Measurements from ENCODE around the gene LUZP2. TPM values are rescaled to one million over a fixed set of nuclear protein-coding genes. Genes with fewer than 3 reads are reported as not detected.

LUZP2 gene
- not detected in 2 replicates for total RNA-seq

GRCh38 chr11:24496736-24497725 is at the start of gene LUZP2:
Gene LUZP2, plus strand, starts transcription at chr11:24497053.
- intact Hi-C loops (cut with micrococcal nuclease) = no loop called here

DNA sequence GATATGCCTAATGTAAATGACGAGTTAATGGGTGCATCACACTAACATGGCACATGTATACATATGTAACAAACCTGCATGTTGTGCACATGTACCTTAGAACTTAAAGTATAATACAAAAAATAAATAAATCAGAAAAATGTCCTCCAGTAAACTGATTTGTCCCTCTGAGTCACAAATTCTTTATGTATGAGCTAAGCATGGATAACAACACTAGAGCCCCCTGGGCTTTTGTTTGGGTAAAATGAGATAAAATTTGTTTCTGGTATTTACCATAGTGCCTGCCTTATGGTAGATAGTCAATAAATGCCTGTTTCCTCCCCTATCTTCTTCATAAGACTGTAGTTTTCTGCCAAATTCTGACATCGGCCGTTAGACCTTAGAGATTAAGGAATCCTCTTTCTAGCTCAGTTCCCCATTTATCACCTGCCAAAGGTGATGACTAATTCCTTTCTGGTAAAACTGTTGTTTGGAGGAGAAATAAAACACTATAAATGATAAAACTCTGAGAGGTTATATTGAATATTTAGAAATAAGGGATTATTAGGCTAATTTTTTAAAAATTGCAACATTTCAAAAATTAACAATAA is 43.6 kb upstream of the LUZP2 start:
- intact Hi-C loops (cut with micrococcal nuclease) = no loop called here

DNA sequence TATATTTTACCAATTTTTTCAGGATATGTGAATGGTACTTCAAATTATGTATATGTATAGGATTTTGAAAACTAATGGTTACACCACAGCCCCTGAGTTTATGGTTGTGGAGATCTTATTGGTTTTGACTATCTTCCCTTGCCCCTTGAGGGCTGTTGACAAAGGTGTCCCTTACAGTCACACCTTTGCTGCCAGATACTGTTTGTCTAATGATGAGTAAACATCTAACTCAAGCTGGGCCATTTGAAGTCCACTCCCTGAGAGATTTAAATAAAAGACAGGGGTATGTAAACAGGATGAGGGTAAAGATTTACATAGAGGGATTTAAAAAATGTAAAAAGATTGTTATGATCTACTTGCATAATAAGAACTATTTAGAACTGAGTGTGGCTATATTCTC is 38.9 kb upstream of the LUZP2 start:
- intact Hi-C loops (cut with micrococcal nuclease) = no loop called here

- intact Hi-C loops (cut with micrococcal nuclease) = no loop called here
Observed at GRCh38 chr11:24470431-24470830, 26.4 kb upstream of the LUZP2 start.

GRCh38 chr11:24471084-24471483 is 25.8 kb upstream of the LUZP2 start:
- intact Hi-C loops (cut with micrococcal nuclease) = no loop called here

GRCh38 chr11:24478718-24479117 is 18.1 kb upstream of the LUZP2 start:
- intact Hi-C loops (cut with micrococcal nuclease) = no loop called here

- intact Hi-C loops (cut with micrococcal nuclease) = no loop called here
Observed at GRCh38 chr11:24489477-24489876, 7.4 kb upstream of the LUZP2 start.

DNA sequence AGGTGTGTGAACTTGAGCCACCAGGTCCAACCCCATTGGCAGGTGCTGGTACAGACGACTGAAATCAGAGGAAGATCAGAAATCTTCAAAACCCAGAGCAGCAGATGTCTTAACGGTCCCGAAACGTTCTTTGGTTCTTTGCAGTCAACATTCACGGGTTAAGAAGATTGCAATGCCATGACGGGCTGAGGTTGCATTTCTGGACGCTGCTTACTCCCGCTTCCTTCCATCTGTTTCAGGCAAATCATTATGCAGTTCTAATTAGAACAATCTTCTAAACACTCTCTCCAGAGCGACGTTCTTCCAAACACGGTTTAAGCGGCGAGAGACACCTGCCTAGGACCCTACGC is 492 bp upstream of the LUZP2 start:
- intact Hi-C loops (cut with micrococcal nuclease) = no loop called here

DNA sequence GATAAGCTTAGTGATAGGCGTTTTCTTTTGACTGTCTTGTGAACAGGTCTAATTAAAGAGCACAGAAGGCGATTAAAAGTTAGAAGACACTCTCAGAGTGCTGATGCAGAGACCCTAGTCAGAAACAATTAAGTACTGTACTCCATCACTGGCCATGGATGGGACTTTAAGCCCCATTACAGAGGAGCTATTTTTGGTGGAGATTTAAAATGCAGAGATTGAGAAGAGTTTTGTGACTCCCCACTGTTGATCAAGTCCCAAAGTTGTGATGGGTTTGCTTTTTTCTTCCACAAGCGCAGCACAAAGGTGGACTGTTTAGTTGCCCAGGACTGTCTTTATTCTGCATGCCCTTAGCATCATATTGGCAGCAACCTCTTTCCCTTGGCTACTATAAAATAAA is 978 bp downstream of the LUZP2 start:
- intact Hi-C loops (cut with micrococcal nuclease) = no loop called here

- intact Hi-C loops (cut with micrococcal nuclease) = no loop called here
Observed at GRCh38 chr11:24502425-24502824, 5.6 kb downstream of the LUZP2 start.

- intact Hi-C loops (cut with micrococcal nuclease) = no loop called here
Observed at GRCh38 chr11:24509114-24509513, 12.3 kb downstream of the LUZP2 start.

DNA sequence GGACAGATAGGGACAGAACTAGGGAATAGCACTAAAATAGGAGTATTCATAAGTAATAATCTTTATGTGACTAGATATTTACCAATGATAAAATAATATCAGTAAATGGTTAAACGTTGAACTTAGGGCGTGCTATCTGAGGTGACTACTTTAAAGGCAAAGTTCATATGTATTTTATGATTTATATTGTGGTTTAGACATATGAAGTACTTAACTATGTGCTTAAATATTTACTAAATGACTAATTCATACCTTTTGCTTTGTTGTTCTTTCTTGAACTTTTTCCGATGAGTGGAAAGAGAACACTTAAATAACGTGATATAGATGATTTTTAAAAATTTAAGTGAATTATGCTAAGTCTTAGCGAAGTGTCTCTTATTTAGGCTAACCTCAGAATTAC is 14.7 kb downstream of the LUZP2 start:
- intact Hi-C loops (cut with micrococcal nuclease) = no loop called here

DNA sequence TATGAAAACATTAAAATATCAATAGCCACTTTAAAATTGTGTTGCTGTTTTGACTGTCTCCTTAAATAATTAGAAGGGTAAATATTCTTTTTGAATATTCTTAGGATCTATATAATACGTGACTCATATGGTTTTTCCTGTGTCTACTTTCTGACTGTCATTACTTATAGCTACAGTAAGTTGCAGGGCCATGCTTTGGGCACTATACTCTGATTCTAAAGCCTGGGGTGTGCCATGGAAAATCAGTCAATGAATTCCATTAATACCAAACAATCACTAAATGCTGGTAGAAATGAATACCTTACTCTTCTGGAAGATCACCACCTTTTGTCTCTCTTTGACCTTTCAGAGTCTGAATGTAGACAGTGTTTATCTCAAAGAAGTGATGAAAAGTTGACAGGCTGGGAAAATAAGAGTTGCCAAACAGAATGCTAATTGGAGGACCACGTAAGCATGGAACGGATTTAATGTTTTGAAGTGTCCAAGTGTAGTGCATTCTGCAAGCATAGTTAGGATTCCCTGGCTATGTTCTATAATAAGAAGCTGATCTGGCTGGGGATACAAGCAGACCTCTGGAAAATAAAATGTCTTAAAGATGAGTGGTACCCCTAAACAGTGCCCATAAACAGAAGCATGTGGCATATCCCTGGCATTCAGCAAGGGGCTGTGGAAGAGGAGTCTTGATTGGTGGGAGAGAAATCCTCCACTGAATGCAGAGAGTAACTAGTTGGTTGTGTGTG is 16.8 kb downstream of the LUZP2 start:
- intact Hi-C loops (cut with micrococcal nuclease) = no loop called here

GRCh38 chr11:24514219-24514594 is 17.4 kb downstream of the LUZP2 start:
- intact Hi-C loops (cut with micrococcal nuclease) = no loop called here

DNA sequence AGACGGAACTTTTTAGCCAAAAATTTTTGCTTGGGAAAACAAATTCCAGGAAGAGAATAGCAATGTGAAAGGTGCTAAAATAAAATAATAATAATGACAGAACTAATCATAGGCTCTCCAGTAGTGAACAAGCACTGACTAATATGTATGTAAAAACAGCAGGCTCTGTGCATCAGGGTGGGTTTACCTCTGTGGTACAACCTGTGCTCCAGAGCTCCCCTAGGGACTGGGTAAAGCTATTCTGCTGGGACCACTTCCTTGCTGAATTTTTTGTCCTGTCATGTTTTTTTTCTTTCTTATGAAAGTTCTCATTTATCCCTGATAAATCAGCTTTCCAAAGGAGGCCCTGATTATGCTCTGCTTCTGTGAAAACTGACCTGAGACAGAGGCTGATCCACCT is 18.8 kb downstream of the LUZP2 start:
- intact Hi-C loops (cut with micrococcal nuclease) = no loop called here

- intact Hi-C loops (cut with micrococcal nuclease) = no loop called here
Observed at GRCh38 chr11:24516638-24517037, 19.8 kb downstream of the LUZP2 start.

DNA sequence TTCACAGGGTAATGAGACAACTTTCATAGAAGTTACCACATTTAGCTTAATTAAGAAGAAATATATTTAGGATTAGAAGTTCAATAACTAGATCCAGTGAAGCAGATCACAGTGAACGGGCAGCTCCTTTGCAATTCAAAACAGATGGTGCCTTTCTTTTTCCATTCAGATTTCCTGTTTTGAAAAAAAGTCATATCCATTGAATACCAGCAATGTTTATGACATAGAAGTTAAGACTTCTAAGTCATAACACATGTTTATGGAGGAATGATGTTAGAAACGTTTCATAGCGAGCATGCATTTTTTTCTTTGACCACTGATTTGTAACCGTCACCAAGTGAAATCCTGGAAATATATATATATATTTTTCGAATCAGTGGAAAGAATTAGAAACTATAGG is 24.7 kb downstream of the LUZP2 start:
- intact Hi-C loops (cut with micrococcal nuclease) = no loop called here

DNA sequence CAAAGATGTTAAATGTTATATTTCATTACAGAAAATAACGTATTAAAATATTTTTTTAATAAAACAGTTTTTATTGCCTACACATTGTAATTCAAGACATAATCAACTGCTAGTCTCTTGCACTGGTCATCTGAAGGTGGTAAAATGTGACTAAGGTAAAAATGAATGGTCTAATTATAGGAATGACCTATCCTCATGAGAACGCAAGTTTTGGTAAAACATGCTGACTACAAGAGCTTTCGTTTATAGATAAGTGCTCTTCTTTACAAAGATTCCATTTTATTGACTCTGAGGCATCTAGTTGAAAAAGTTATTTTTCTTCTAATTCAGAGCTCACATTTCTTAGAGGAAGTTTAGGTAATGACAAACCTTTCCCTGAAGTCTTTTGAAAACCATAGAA is 27.3 kb downstream of the LUZP2 start:
- intact Hi-C loops (cut with micrococcal nuclease) = no loop called here

DNA sequence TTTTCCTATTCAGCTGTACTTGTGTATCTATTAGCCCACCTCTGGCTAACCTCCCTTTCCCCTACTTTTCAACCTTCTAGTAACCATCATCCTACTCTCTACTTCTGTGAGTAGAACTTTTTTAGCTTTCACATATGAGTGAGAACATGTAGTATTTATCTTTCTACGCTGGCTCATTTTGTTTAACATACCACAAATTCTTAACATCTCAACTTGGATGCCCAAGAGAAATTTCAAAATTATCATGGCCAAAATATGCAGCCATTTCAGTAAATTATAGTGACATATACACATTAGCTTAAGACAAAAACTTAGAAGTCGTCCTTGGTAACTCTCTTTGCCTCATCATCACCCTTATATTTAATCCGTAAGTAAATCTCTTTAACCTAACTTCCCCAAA is 34.7 kb downstream of the LUZP2 start:
- intact Hi-C loops (cut with micrococcal nuclease) = no loop called here

GRCh38 chr11:24543771-24544170 is 46.9 kb downstream of the LUZP2 start:
- intact Hi-C loops (cut with micrococcal nuclease) = no loop called here

DNA sequence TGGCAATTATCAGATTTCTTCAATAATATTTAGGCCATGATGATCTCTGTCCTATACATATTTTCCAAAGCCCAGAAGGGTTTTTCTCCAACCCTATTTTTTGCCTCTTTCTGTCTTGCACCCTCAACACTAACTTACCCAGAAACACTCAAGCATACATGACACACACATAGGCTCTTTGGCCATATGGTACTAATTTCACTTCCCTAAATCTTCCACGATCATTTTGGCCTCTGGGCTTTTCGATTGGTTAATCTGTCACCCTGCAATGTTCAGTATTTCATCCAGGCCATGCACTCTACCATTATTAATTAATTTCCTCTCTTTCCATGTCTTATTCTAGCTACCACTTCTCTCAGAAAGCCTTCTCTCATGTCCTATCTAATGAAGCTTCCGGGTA is 59.8 kb downstream of the LUZP2 start:
- intact Hi-C loops (cut with micrococcal nuclease) = no loop called here

DNA sequence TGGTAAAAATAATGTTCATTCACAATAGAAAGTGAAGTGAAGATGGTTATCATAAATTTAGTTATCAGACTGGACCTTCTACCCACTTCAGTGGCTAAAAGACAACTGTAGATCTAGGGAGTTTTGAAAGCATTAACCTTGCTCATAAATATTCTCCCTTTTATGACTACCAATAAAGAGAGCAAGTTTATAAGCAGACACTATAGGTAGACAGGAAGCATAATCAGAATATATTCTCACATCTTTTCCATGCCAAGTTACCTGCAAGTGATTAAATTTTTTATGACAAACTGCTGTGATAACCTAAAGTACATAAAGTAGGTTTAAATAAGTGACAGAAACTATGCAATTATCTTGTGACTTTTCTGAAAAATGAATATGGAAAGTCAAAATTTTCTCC is 62.5 kb downstream of the LUZP2 start:
- intact Hi-C loops (cut with micrococcal nuclease) = no loop called here
